HepG2 (cell line): ENCODE data around the gene ADGRF5. TPM values are rescaled to one million over a fixed set of nuclear protein-coding genes. Genes with fewer than 3 reads are reported as not detected.

Source experiments
- ATAC-seq: fragments of 200-7000 bp; cut with Tn5 transposase; 3 replicates; pipeline ENCODE4 v1.9.1; 2020; ENCODE audit warnings: mild to moderate bottlenecking, moderate library complexity
- BruUV-seq: library from RNA; stranded (reverse); fragments of 400-500 nt; replicated peaks from 2 replicates; lab custom pipeline; 2021; lab: Mats Ljungman, UMichigan
- CTCF ChIA-PET: fragments of 300-600 bp; formaldehyde crosslinking; extraction: SDS; loops from one replicate; lab custom pipeline; 2021; ENCODE audit warnings: low total read pairs, inconsistent platforms, low intra/inter-chr PET ratio; lab: Yijun Ruan, JAX
- POLR2A ChIA-PET: fragments of 350-600 bp; sonication (Branson Sonifier 250); formaldehyde crosslinking; loops from one replicate; lab custom pipeline; 2020; ENCODE audit warnings: antibody characterized with exemption, inconsistent platforms; lab: Yijun Ruan, JAX
- DNase-seq: peaks from one replicate; pipeline ENCODE4 v3.0.0-alpha.2; 2015; ENCODE audit warnings: low spot score
- FAIRE-seq: peaks from 3 replicates; lab custom pipeline; 2011; peaks lifted over from hg19 to GRCh38; lab: Jason Lieb, UNC
- H2AFZ ChIP-seq: one replicate; pipeline ENCODE4 v1.6.1; 2011; ENCODE audit warnings: low read length, inconsistent platforms
- H3K27ac ChIP-seq: fragments of 300-600 bp; 3 replicates; pipeline ENCODE4 v1.8.0; 2011; ENCODE audit warnings: mixed run types, mild to moderate bottlenecking, mixed read lengths, low read length, inconsistent platforms; ENCODE audit not compliant: insufficient read depth; ENCODE audit errors: extremely low read length
- H3K27me3 ChIP-seq, 2 experiments: fragments of 200-600 bp in 1 of 2; 2 replicates in 1 of 2; 3 replicates in 1 of 2; pipeline versions ENCODE4 v1.6.0 to v1.8.0; 2011; ENCODE audit warnings: low read length in 2 of 2, mild to moderate bottlenecking in 2 of 2, moderate library complexity in 2 of 2, inconsistent platforms in 1 of 2; ENCODE audit not compliant: insufficient read depth in 2 of 2, control insufficient read depth in 1 of 2
- H3K36me3 ChIP-seq, 2 experiments: fragments of 200-600 bp in 1 of 2; replicated peaks in 1 of 2; 2 replicates in 1 of 2; 3 replicates in 1 of 2; pipeline versions ENCODE4 v1.5.1 to v1.8.0; 2011; ENCODE audit warnings: low read length in 2 of 2, inconsistent platforms in 1 of 2; ENCODE audit not compliant: insufficient read depth in 2 of 2, control insufficient read depth in 1 of 2
- H3K4me1 ChIP-seq: 2 replicates; pipeline ENCODE4 v1.5.1; 2012; ENCODE audit warnings: low read length, inconsistent platforms; ENCODE audit not compliant: insufficient read depth
- H3K4me2 ChIP-seq: 2 replicates; pipeline ENCODE4 v1.6.0; 2011; ENCODE audit warnings: low read depth, low read length, inconsistent platforms
- H3K4me3 ChIP-seq, 3 experiments: fragments of 200-600 bp in 1 of 3; sonication (generic), shearing (Covaris generic) in 1 of 3; replicated peaks in 1 of 3; 2 replicates each; pipeline ENCODE4 v1.5.1; 2011 to 2016; ENCODE audit warnings: low read length in 3 of 3, inconsistent platforms in 2 of 3, low read depth in 2 of 3, mild to moderate bottlenecking in 2 of 3, control low read depth in 1 of 3, mixed read lengths in 1 of 3; ENCODE audit not compliant: insufficient read depth in 1 of 3
- H3K79me2 ChIP-seq: one replicate; pipeline ENCODE4 v1.6.1; 2011; ENCODE audit warnings: low read length, inconsistent platforms; ENCODE audit not compliant: insufficient read depth
- H3K9ac ChIP-seq: 2 replicates; pipeline ENCODE4 v1.6.0; 2011; ENCODE audit warnings: mild to moderate bottlenecking, low read depth, low read length, inconsistent platforms; ENCODE audit not compliant: insufficient read depth
- H3K9me3 ChIP-seq: 2 replicates; pipeline ENCODE4 v1.5.1; 2012; ENCODE audit warnings: mild to moderate bottlenecking, low read length
- H4K20me1 ChIP-seq: 2 replicates; pipeline ENCODE4 v1.6.0; 2011; ENCODE audit warnings: inconsistent platforms, mild to moderate bottlenecking, low read length, moderate library complexity; ENCODE audit not compliant: insufficient read depth
- MNT ChIP-seq: fragments of 450-650 bp; IDR thresholded peaks from 2 replicates; pipeline ENCODE4 v1.6.1; 2016
- NR1H2 ChIP-seq: sonication (generic); formaldehyde crosslinking; IDR thresholded peaks from 2 replicates; pipeline ENCODE4 v1.8.1; 2022; ENCODE audit warnings: low read depth, missing genetic modification reagents, borderline replicate concordance
- PRDM15 ChIP-seq: sonication (generic); formaldehyde crosslinking; IDR thresholded peaks from 2 replicates; pipeline ENCODE4 v1.4.0; 2020; ENCODE audit warnings: missing genetic modification reagents
- ZNF609 ChIP-seq: sonication (generic); formaldehyde crosslinking; IDR thresholded peaks from 2 replicates; pipeline ENCODE4 v1.4.0; 2020; ENCODE audit warnings: mild to moderate bottlenecking, missing genetic modification reagents, borderline replicate concordance
- ZNF619 ChIP-seq: sonication (generic); formaldehyde crosslinking; IDR thresholded peaks from 2 replicates; pipeline ENCODE4 v1.4.0; 2020; ENCODE audit warnings: mild to moderate bottlenecking, missing genetic modification reagents
- ZNF782 ChIP-seq: sonication (generic); formaldehyde crosslinking; IDR thresholded peaks from 2 replicates; pipeline ENCODE4 v1.4.0; 2020; ENCODE audit warnings: missing genetic modification reagents, mild to moderate bottlenecking, borderline replicate concordance
- in situ Hi-C: cut with HindIII; loops from 2 replicates; pipeline ENCODE4 v1.10.0; 2017; ENCODE audit warnings: low pct_unique_long_range_greater_than_20kb; ENCODE audit not compliant: extremely low pct_ligation_motif_present
- intact Hi-C: fragments of 100-400 bp; cut with micrococcal nuclease; formaldehyde crosslinking; loops from one replicate; pipeline ENCODE4 v1.10.0; 2022; ENCODE audit not compliant: unreplicated experiment
- polyA plus RNA-seq, 8 experiments: library from polyadenylated mRNA; depleted of rRNA in 3 of 8; stranded (reverse) in 7 of 8; unstranded in 1 of 8; fragments of >200 nt; fragmentation: Illumina TruSeq in 4 of 8; extraction: Trizol in 4 of 8; gene quantifications; 2 replicates each; pipeline versions ENCODE4 v1.2.1 to v1.2.3, GENCODE V29; 2011 to 2016; ENCODE audit warnings: low read depth in 4 of 8, missing spikeins in 1 of 8, mixed read lengths in 1 of 8; ENCODE audit not compliant: insufficient read depth in 1 of 8
- total RNA-seq, 5 experiments: library from RNA; depleted of rRNA; stranded (reverse); fragments of >200 nt; fragmentation: Illumina TruSeq; extraction: Trizol; gene quantifications; 2 replicates each; pipeline ENCODE4 v1.2.3, GENCODE V29; 2016; ENCODE audit warnings: low read depth in 1 of 5

The ADGRF5 gene
- total and polyA plus RNA-seq, 2 of the 13 experiments (the other 11 are each of a cell fraction or from before 2014, with no cell fraction given): not detected

GRCh38 chr6:46895930-46896329 lies 25.8 kb downstream of the ADGRF5 start (continued):
- TF ChIP-seq PRDM15 (CRISPR knock-in tag): no peak
- no peak for TF ChIP-seq ZNF782
- no peak for TF ChIP-seq ZNF609
- no peak for TF ChIP-seq ZNF619 (CRISPR knock-in tag)

GRCh38 chr6:46894433-46894832 lies 27.3 kb downstream of the ADGRF5 start:
- no peaks in the 10 kb centered on the region for H3K79me2 ChIP-seq
- in situ Hi-C loops: no loop called here
- H3K9ac ChIP-seq: no peak overlapping the region
- no peaks in the 10 kb centered on the region for H4K20me1 ChIP-seq
- no peaks in the 10 kb centered on the region for H3K9me3 ChIP-seq
- TF ChIP-seq NR1H2 (no peak), MNT (peak; percentile 19; the same call in 1 of the 2 replicates)
- TF ChIP-seq, all 625 proteins: peak for 1
- ChIA-PET POLR2A (no interaction called here), CTCF (no interaction called here)
- no peak for ATAC-seq
- Histone ChIP-seq H3K4me2 (no peak overlapping the region), H3K27me3 (peaks cover 2 to 18% of the 10 kb centered on the region in 2 experiments; a peak in 3 of 5 replicates), H3K36me3 (no peaks in the 10 kb centered on the region), H3K27ac (no peak overlapping the region), H3K4me3 (no peak overlapping the region), H2AFZ (no peak overlapping the region), H3K4me1 (no peaks in the 10 kb centered on the region)
- intact Hi-C loops: no loop called here
- no peak for FAIRE-seq
- DNase-seq: no peak
- no TSS peak for BruUV-seq
